Ovary (tissue), 3 donors: ENCODE results near the gene ZNF134.

Experiments
- CTCF ChIP-seq, 3 donors: fragments of 450-650 bp in 2 of 3; fragments of 200-600 bp in 1 of 3; IDR thresholded peaks; one replicate each; pipeline versions ENCODE4 v1.5.1 to v1.8.0; 2016 to 2022; ENCODE audit warnings: antibody characterized with exemption in 3 of 3, mild to moderate bottlenecking in 1 of 3
- EP300 ChIP-seq: sonication (generic); formaldehyde crosslinking; IDR thresholded peaks from one replicate; pipeline ENCODE4 v1.6.1; 2017; ENCODE audit warnings: antibody characterized with exemption
- donor health status: DM: no; HTN: no; CAD: no.

- TF ChIP-seq CTCF (IDR thresholded peaks at IDR 0.05) (no peak), EP300 (no peak)
Measured at GRCh38 chr19:57671124-57671895, 57.3 kb downstream of the ZNF134 start.
